Adipocyte (in vitro differentiated cells): ENCODE results near the gene OR8B4.
"Not testable (repeated sequence)": the region's sequence is repeated elsewhere in the genome, so short reads cannot be mapped to it uniquely, and the experiment has no call there.

Source experiments
- DNase-seq: peaks from one replicate; pipeline ENCODE4 v3.0.0-alpha.2; 2015; ENCODE audit warnings: low read depth
- H3K27me3 ChIP-seq: replicated peaks from 2 replicates; pipeline ENCODE4 v1.7.0; 2013; ENCODE audit warnings: mild to moderate bottlenecking, low read length, moderate library complexity; ENCODE audit not compliant: control insufficient read depth, insufficient read depth
- H3K36me3 ChIP-seq: 2 replicates; pipeline ENCODE4 v1.7.0; 2013; ENCODE audit warnings: low read length, mild to moderate bottlenecking, moderate library complexity; ENCODE audit not compliant: control insufficient read depth, insufficient read depth, severe bottlenecking
- H3K4me1 ChIP-seq: 2 replicates; pipeline ENCODE4 v1.7.0; 2013; ENCODE audit warnings: mild to moderate bottlenecking, low read length, moderate library complexity; ENCODE audit not compliant: control insufficient read depth, insufficient read depth
- H3K4me3 ChIP-seq: 2 replicates; pipeline ENCODE4 v1.7.0; 2013; ENCODE audit warnings: mild to moderate bottlenecking, low read length, moderate library complexity
- H3K9ac ChIP-seq: 2 replicates; pipeline ENCODE4 v1.7.0; 2013; ENCODE audit warnings: mild to moderate bottlenecking, low read length, moderate library complexity
- H3K9me3 ChIP-seq: 2 replicates; pipeline ENCODE4 v1.7.0; 2013; ENCODE audit warnings: mild to moderate bottlenecking, low read length, moderate library complexity; ENCODE audit not compliant: control insufficient read depth

OR8B4 gene

DNA sequence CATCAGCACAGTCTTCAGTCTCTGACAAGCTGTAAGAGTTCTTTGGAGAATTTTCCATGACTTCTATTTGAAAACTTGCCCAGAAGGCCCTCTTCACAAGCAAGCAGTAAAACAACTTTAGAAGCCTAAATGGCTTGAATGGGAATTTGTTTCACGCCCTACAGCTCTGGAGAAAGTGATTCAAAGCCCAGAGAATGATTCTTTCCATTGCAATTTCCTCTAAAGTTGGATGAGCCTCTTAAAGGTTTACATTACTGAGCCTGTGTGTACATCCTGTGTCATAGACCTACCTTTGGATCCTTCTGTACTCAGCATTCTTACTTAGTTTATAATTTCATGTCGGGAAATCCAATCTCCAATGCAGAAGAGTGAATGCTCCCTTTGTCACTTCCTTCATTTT lies 19.1 kb downstream of the OR8B4 start:
- no peak overlapping the region for H3K4me3 ChIP-seq

GRCh38 chr11:124403186-124403585 lies 21.5 kb downstream of the OR8B4 start:
- H3K36me3 ChIP-seq, H3K27me3 ChIP-seq, H3K4me1 ChIP-seq, DNase-seq, H3K9me3 ChIP-seq, H3K9ac ChIP-seq, H3K4me3 ChIP-seq: not testable (repeated sequence)

More for the DNA sequence above, 19.1 kb downstream of the OR8B4 start:
- Histone ChIP-seq H3K4me1 (peaks cover 6% of the 10 kb centered on the region), H3K9me3 (no peaks in the 10 kb centered on the region), H3K27me3 (peaks cover 11% of the 10 kb centered on the region), H3K36me3 (no peaks in the 10 kb centered on the region), H3K9ac (no peak overlapping the region)
- no peak for DNase-seq

GRCh38 chr11:124402326-124402922 lies 22.2 kb downstream of the OR8B4 start:
- peak; percentile 95 for DNase-seq
- H3K4me1 ChIP-seq = no peaks in the 10 kb centered on the region
- H3K4me3 ChIP-seq = no peak overlapping the region
- H3K9ac ChIP-seq = no peak overlapping the region
- no peaks in the 10 kb centered on the region for H3K36me3 ChIP-seq
- H3K9me3 ChIP-seq = no peaks in the 10 kb centered on the region
- peaks cover 5% of the 10 kb centered on the region for H3K27me3 ChIP-seq

DNA sequence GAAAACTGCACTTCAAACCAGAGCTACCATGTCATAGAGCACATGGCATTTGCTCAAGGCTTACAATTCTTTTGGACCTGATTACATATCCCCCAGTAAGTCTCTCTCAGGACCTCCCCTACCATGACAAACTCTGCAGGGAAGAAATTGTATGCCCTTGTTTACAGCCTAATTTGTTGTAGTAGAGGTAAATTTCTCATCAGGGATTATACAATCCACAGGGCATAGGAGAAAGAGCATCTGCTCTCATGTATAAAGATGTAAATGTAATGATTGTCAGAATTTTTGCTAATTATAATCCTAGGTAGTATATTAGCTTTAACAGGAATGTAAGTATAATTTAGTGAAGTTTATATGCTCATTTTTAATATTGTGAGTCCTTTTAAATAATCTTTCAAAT lies 25.7 kb downstream of the OR8B4 start, which contains the start of gene OR8B3:
TSS of gene OR8B3 (minus strand) at position 101 of the 400 bp plus-strand sequence. CDS start 1,673 bp downstream, outside the sequence.
- Histone ChIP-seq H3K9ac (no peak within 1 kb of the TSS), H3K4me3 (no peak within 1 kb of the TSS), H3K9me3 (no peaks in the 10 kb centered on the region), H3K4me1 (no peaks in the 10 kb centered on the region), H3K36me3 (no peaks in the 10 kb centered on the region), H3K27me3 (no peaks in the 10 kb centered on the region)
- no peak for DNase-seq

DNA sequence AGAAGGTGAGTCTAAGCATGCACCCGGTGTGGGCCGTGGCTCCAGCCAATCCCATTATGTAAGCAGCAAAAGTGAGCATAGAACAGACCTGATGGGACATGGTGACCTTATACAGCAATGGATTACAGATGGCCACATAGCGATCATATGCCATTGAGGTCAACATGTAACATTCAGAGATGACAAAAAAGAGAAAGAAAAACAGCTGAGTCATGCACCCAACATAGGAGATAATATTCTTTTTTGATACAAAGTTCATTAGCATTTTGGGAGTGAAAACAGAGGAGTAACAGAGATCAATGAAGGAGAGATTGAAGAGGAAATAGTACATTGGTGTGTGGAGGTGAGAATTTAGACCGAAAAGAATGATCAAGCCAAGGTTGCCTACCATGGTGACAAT lies 27.8 kb downstream of the OR8B4 start:
- not testable (repeated sequence) for H3K4me1 ChIP-seq

DNA sequence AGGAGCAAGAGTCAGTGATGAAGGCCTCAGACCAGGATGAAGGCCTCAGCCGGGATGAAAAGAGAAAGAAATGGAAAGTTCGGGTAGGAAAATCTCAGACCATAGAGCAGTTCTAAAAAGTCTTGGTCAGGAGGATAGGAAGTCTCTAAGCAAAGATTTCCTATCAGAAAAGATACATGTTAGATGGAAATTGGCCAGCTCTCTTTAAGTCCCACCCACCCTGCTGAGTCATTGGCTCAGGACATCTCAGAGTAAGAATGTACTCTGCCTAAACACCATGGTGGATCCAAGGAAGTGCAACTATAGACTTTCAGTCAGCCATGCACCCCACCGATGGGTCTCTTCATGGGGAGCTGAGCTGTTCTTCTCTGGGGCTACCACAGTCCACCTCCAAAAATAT lies 30.3 kb downstream of the OR8B4 start:
- Histone ChIP-seq H3K4me1 (no peaks in the 10 kb centered on the region), H3K36me3 (no peaks in the 10 kb centered on the region), H3K9me3 (no peaks in the 10 kb centered on the region), H3K4me3 (no peak overlapping the region), H3K9ac (no peak overlapping the region), H3K27me3 (no peaks in the 10 kb centered on the region)
- DNase-seq = peak; percentile 1

More for the DNA sequence above, 27.8 kb downstream of the OR8B4 start:
- not testable (repeated sequence) for DNase-seq, H3K36me3 ChIP-seq, H3K4me3 ChIP-seq, H3K27me3 ChIP-seq, H3K9ac ChIP-seq, H3K9me3 ChIP-seq

GRCh38 chr11:124384399-124384798 lies 40.3 kb downstream of the OR8B4 start, which contains the start of gene OR8B2:
Gene OR8B2 (minus strand): TSS chr11:124384499. CDS start chr11:124383343, 1,156 bp downstream.
- Histone ChIP-seq H3K4me1 (no peaks in the 10 kb centered on the region), H3K4me3 (no peak within 1 kb of the TSS), H3K9me3 (no peaks in the 10 kb centered on the region), H3K36me3 (no peaks in the 10 kb centered on the region), H3K27me3 (no peaks in the 10 kb centered on the region), H3K9ac (no peak within 1 kb of the TSS)
- DNase-seq = no peak

- not testable (repeated sequence) for H3K4me1 ChIP-seq, H3K27me3 ChIP-seq, H3K4me3 ChIP-seq, H3K9me3 ChIP-seq, H3K36me3 ChIP-seq, DNase-seq, H3K9ac ChIP-seq
These were observed 41.8 kb downstream of the OR8B4 start for GRCh38 chr11:124382857-124383256.

DNA sequence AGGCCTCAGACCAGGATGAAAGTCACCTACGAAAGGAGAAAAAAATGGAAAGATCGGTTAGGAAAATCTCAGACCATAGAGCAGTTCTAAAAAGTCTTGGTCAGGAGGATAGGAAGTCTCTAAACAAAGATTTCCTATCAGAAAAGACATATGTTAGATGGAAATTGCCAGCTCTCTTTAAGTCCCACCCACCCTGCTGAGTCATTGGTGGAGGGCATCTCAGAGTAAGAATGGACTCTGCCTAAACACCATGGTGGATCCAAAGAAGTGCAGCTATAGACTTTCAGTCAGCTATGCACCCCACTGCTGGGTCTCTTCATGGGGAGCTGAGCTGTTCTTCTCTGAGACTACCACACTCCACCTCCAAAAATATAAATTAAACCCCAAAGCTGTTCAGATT lies 44.1 kb downstream of the OR8B4 start:
- H3K4me3 ChIP-seq = no peak overlapping the region
- no peak for DNase-seq

DNA sequence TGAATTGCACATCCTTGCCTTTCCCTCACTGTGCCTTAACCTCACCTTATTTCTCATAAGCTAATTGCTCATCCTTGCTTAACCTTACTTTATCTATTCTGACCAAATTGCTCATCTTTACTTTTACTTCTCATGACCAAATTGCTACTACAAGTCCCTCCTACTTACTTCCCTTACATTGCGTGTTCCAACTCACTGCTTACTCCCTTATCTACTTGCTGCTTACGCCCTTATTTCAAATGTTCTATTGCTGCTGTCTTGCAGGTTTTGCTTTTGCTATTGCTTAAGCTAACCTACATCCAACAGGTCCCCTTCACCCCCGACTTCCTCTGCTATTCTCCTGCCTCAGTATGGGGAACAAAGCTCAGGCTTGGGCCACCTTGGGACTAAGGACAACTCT lies 48.4 kb downstream of the OR8B4 start:
- Histone ChIP-seq H3K4me1 (no peaks in the 10 kb centered on the region), H3K9me3 (no peaks in the 10 kb centered on the region), H3K9ac (no peak overlapping the region), H3K4me3 (no peak overlapping the region), H3K27me3 (peaks cover 4% of the 10 kb centered on the region), H3K36me3 (no peaks in the 10 kb centered on the region)
- no peak for DNase-seq

More for the DNA sequence above, 44.1 kb downstream of the OR8B4 start:
- H3K9ac ChIP-seq = no peak overlapping the region
- H3K36me3 ChIP-seq = no peaks in the 10 kb centered on the region
- no peaks in the 10 kb centered on the region for H3K4me1 ChIP-seq
- peaks cover 4% of the 10 kb centered on the region for H3K27me3 ChIP-seq
- H3K9me3 ChIP-seq = no peaks in the 10 kb centered on the region
